Mesendoderm (in vitro differentiated cells): ENCODE results near the gene DCUN1D4.

Experiments
- DNase-seq: peaks from one replicate; pipeline ENCODE4 v3.0.0; 2013
- H2AK5ac ChIP-seq: 2 replicates; pipeline ENCODE4 v1.6.1; 2013; ENCODE audit warnings: low read length, inconsistent platforms
- H2BK120ac ChIP-seq: 2 replicates; pipeline ENCODE4 v1.6.1; 2013; ENCODE audit warnings: low read depth, mild to moderate bottlenecking, low read length, moderate library complexity, mixed read lengths
- H2BK15ac ChIP-seq: replicated peaks from 2 replicates; pipeline ENCODE4 v1.6.1; 2013; ENCODE audit warnings: low read depth, mild to moderate bottlenecking, moderate library complexity
- H2BK5ac ChIP-seq: 2 replicates; pipeline ENCODE4 v1.6.1; 2013; ENCODE audit warnings: low read length, inconsistent platforms
- H3K18ac ChIP-seq: 2 replicates; pipeline ENCODE4 v1.6.1; 2013; ENCODE audit warnings: mild to moderate bottlenecking, low read length, mixed read lengths
- H3K23ac ChIP-seq: one replicate; pipeline ENCODE4 v1.6.1; 2013; ENCODE audit warnings: low read length
- H3K27ac ChIP-seq: 2 replicates; pipeline ENCODE4 v1.5.1; 2013; ENCODE audit warnings: low read depth, mild to moderate bottlenecking, inconsistent platforms, low read length, moderate library complexity
- H3K27me3 ChIP-seq: 2 replicates; pipeline ENCODE4 v1.6.1; 2013; ENCODE audit warnings: low read length, control low read depth, mild to moderate bottlenecking, inconsistent platforms; ENCODE audit not compliant: insufficient read depth, poor library complexity
- H3K36me3 ChIP-seq: 2 replicates; pipeline ENCODE4 v1.6.1; 2013; ENCODE audit warnings: low read length, inconsistent platforms; ENCODE audit not compliant: control insufficient read depth, insufficient read depth
- H3K4ac ChIP-seq: one replicate; pipeline ENCODE4 v1.6.1; 2013; ENCODE audit warnings: low read depth, mild to moderate bottlenecking, low read length, moderate library complexity
- H3K4me1 ChIP-seq: 2 replicates; pipeline ENCODE4 v1.6.1; 2013; ENCODE audit warnings: low read depth, low read length, inconsistent platforms; ENCODE audit not compliant: control insufficient read depth
- H3K4me2 ChIP-seq: 2 replicates; pipeline ENCODE4 v1.6.1; 2013; ENCODE audit warnings: low read length
- H3K4me3 ChIP-seq: 2 replicates; pipeline ENCODE4 v1.5.1; 2013; ENCODE audit warnings: mild to moderate bottlenecking, low read length
- H3K56ac ChIP-seq: one replicate; pipeline ENCODE4 v1.6.1; 2013; ENCODE audit warnings: low read length
- H3K79me1 ChIP-seq: 2 replicates; pipeline ENCODE4 v1.6.1; 2013; ENCODE audit warnings: low read length, inconsistent platforms
- H3K79me2 ChIP-seq: 2 replicates; pipeline ENCODE4 v1.6.1; 2013; ENCODE audit warnings: mild to moderate bottlenecking, low read length; ENCODE audit not compliant: control insufficient read depth, insufficient read depth
- H3K9ac ChIP-seq: 2 replicates; pipeline ENCODE4 v1.6.1; 2013; ENCODE audit warnings: low read length, inconsistent platforms
- H4K5ac ChIP-seq: one replicate; pipeline ENCODE4 v1.6.1; 2013; ENCODE audit warnings: low read length
- H4K8ac ChIP-seq: one replicate; pipeline ENCODE4 v1.6.1; 2013; ENCODE audit warnings: low read depth, mild to moderate bottlenecking, control low read depth, low read length, moderate library complexity
- WGBS: extraction: QIAGEN DNeasy Blood & Tissue Kit; methylation state at CpG from one replicate; pipeline ENCODE4 v1.1.7; 2013; ENCODE audit warnings: low lambda C conversion rate, missing lambda C conversion rate; ENCODE audit not compliant: insufficient coverage; ENCODE audit errors: extremely low coverage; 5-methylcytosine and 5-hydroxymethylcytosine counted together

Gene DCUN1D4

GRCh38 chr4:51866835-51867234 lies 23.9 kb downstream of the DCUN1D4 start:
- H2BK15ac ChIP-seq = no peak overlapping the region
- H3K23ac ChIP-seq = no peak overlapping the region
- no peak overlapping the region for H4K8ac ChIP-seq
- peaks cover 1% of the 10 kb centered on the region for H3K36me3 ChIP-seq
- no peak overlapping the region for H2BK120ac ChIP-seq
- H4K5ac ChIP-seq = no peak overlapping the region
- H3K56ac ChIP-seq = no peak overlapping the region
- H3K79me2 ChIP-seq = peaks cover 4% of the 10 kb centered on the region
- H3K79me1 ChIP-seq = peaks cover 6% of the 10 kb centered on the region
- H3K4me3 ChIP-seq = no peak overlapping the region
- no peaks in the 10 kb centered on the region for H3K4me1 ChIP-seq
- H3K4me2 ChIP-seq = no peak overlapping the region
- DNase-seq = no peak
- H3K9ac ChIP-seq = no peak overlapping the region
- H3K27me3 ChIP-seq = no peaks in the 10 kb centered on the region
- H2AK5ac ChIP-seq = no peak overlapping the region
- no CpG with 5 or more reads among the region's 7 CpGs for WGBS
- H2BK5ac ChIP-seq = no peak overlapping the region
- no peak overlapping the region for H3K4ac ChIP-seq
- no peak overlapping the region for H3K27ac ChIP-seq
- H3K18ac ChIP-seq = no peak overlapping the region

- Histone ChIP-seq H3K4ac (no peak overlapping the region), H3K27ac (no peak overlapping the region), H3K56ac (no peak overlapping the region), H3K27me3 (no peaks in the 10 kb centered on the region), H3K4me3 (no peak overlapping the region), H2BK120ac (no peak overlapping the region), H2AK5ac (no peak overlapping the region), H3K9ac (no peak overlapping the region), H3K4me1 (no peaks in the 10 kb centered on the region), H4K5ac (no peak overlapping the region), H3K4me2 (no peak overlapping the region), H3K18ac (no peak overlapping the region), H3K36me3 (peaks cover 3% of the 10 kb centered on the region), H3K79me2 (no peaks in the 10 kb centered on the region), H3K23ac (no peak overlapping the region), H4K8ac (no peak overlapping the region), H2BK5ac (no peak overlapping the region), H2BK15ac (no peak overlapping the region), H3K79me1 (no peaks in the 10 kb centered on the region)
- no CpG with 5 or more reads among the region's 16 CpGs for WGBS
- no peak for DNase-seq
These were observed 24.9 kb downstream of the DCUN1D4 start for GRCh38 chr4:51867689-51868448.

DNA sequence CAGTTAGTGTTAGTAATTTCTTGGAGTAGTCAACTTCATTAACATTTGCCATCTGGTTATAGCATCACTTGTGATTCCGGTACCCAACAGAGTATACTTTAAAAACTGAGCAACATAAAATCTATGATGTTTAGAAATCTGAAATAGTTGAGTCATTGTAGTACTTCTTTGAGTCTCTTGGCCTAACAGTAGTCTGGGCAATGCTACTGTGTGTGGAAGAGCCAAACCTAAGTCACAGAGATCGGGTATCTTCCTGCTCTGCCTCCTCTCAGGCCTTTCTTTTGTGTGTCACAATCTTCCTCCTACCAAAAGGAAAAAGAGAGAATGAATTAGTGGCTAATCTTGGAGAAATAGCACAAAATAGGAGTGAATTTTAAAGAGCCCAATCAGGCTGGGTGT lies 25.5 kb downstream of the DCUN1D4 start:
- Histone ChIP-seq H3K4me3 (no peak overlapping the region), H2BK120ac (no peak overlapping the region), H3K4me2 (no peak overlapping the region), H3K4ac (no peak overlapping the region), H3K79me2 (no peaks in the 10 kb centered on the region), H3K79me1 (no peaks in the 10 kb centered on the region), H3K23ac (no peak overlapping the region), H3K56ac (no peak overlapping the region), H3K18ac (no peak overlapping the region), H2BK5ac (no peak overlapping the region), H3K36me3 (peaks cover 3% of the 10 kb centered on the region), H3K9ac (no peak overlapping the region), H3K27ac (no peak overlapping the region), H2BK15ac (no peak overlapping the region), H3K27me3 (no peaks in the 10 kb centered on the region), H3K4me1 (no peaks in the 10 kb centered on the region), H4K5ac (no peak overlapping the region), H4K8ac (no peak overlapping the region), H2AK5ac (no peak overlapping the region)
- DNase-seq = no peak
- WGBS = no CpG with 5 or more reads among the region's 2 CpGs

DNA sequence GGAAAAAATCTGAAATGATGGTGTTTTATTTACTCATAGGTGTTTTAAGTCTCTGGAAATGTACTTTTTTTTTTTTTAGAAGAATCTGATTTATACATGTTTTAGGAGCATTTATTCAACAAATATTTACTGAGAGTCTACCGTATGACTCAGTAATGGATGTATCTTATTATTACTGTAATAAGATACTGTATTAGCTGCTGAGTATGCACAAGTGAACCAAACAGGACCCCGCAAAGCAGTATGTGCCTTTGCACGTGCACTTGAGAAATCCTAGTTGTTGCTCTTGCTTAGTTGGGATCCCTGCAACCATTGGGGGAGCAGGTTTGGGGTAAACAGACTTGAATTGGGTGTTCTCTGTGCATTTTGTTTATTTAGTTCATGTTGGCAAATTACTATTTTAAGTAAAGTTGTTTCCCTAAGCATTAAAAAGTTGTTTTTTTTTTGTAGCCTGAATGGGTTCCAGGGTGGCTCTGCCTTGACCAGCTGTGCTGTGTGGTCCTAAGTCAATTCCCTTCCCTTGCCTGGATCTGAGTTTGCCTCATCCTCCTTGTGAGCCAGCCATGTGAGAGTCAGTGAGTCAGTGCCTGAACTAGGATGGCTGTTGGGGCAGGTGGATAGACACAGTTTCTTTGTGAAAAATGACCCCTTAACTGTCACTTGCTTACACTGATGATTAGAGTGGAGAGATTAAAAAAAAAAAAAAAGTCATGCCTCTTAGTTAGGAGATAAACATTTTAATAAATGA lies 27.7 kb downstream of the DCUN1D4 start:
- Histone ChIP-seq H4K5ac (no peak overlapping the region), H3K4me1 (no peaks in the 10 kb centered on the region), H3K27me3 (no peaks in the 10 kb centered on the region), H3K36me3 (peaks cover 3% of the 10 kb centered on the region), H2BK120ac (no peak overlapping the region), H3K4me2 (no peak overlapping the region), H3K4me3 (no peak overlapping the region), H3K56ac (no peak overlapping the region), H3K9ac (no peak overlapping the region), H3K79me1 (no peaks in the 10 kb centered on the region), H2AK5ac (no peak overlapping the region), H3K4ac (no peak overlapping the region), H2BK5ac (no peak overlapping the region), H2BK15ac (no peak overlapping the region), H3K18ac (no peak overlapping the region), H3K27ac (no peak overlapping the region), H3K79me2 (no peaks in the 10 kb centered on the region), H3K23ac (no peak overlapping the region), H4K8ac (no peak overlapping the region)
- no CpG with 5 or more reads among the region's 3 CpGs for WGBS
- no peak for DNase-seq

GRCh38 chr4:51872283-51872997 lies 29.5 kb downstream of the DCUN1D4 start:
- DNase-seq = no peak
- WGBS = no CpG with 5 or more reads among the region's 9 CpGs
- H3K79me1 ChIP-seq = no peaks in the 10 kb centered on the region
- H4K8ac ChIP-seq = no peak overlapping the region
- no peak overlapping the region for H2BK120ac ChIP-seq
- no peak overlapping the region for H3K9ac ChIP-seq
- H3K79me2 ChIP-seq = no peaks in the 10 kb centered on the region
- H4K5ac ChIP-seq = no peak overlapping the region
- no peak overlapping the region for H2BK5ac ChIP-seq
- no peaks in the 10 kb centered on the region for H3K4me1 ChIP-seq
- no peak overlapping the region for H2AK5ac ChIP-seq
- peaks cover 2% of the 10 kb centered on the region for H3K36me3 ChIP-seq
- H3K4me3 ChIP-seq = no peak overlapping the region
- H3K18ac ChIP-seq = no peak overlapping the region
- no peak overlapping the region for H3K56ac ChIP-seq
- no peak overlapping the region for H3K27ac ChIP-seq
- H2BK15ac ChIP-seq = no peak overlapping the region
- no peak overlapping the region for H3K4me2 ChIP-seq
- no peak overlapping the region for H3K23ac ChIP-seq
- H3K27me3 ChIP-seq = no peaks in the 10 kb centered on the region
- no peak overlapping the region for H3K4ac ChIP-seq
